H9 (cell line): ENCODE measurements around the gene MINDY2. TPM values are rescaled to one million over a fixed set of nuclear protein-coding genes. Genes with fewer than 3 reads are reported as not detected.

Experiments
- DNase-seq: peaks from one replicate; pipeline ENCODE4 v3.0.0-alpha.2; 2017
- H2AFZ ChIP-seq: one replicate; pipeline ENCODE4 v1.6.1; 2013; ENCODE audit warnings: mild to moderate bottlenecking, low read length, control low read depth, moderate library complexity
- H2AK5ac ChIP-seq: 2 replicates; pipeline ENCODE4 v1.6.1; 2013; ENCODE audit warnings: low read length, control low read depth, mixed read lengths; ENCODE audit not compliant: insufficient read length
- H2BK120ac ChIP-seq: one replicate; pipeline ENCODE4 v1.6.1; 2013; ENCODE audit warnings: low read depth, mild to moderate bottlenecking, low read length, control low read depth, inconsistent platforms; ENCODE audit not compliant: poor library complexity, severe bottlenecking
- H2BK12ac ChIP-seq: 2 replicates; pipeline ENCODE4 v1.6.1; 2013; ENCODE audit warnings: low read length, control low read depth, mixed read lengths, low read depth; ENCODE audit not compliant: insufficient read length
- H2BK15ac ChIP-seq: 2 replicates; pipeline ENCODE4 v1.6.1; 2013; ENCODE audit warnings: low read depth, low read length, control low read depth
- H2BK20ac ChIP-seq: one replicate; pipeline ENCODE4 v1.6.1; 2013; ENCODE audit warnings: low read depth, mild to moderate bottlenecking, low read length, control low read depth, inconsistent platforms; ENCODE audit not compliant: poor library complexity, severe bottlenecking
- H2BK5ac ChIP-seq: 2 replicates; pipeline ENCODE4 v1.6.1; 2013; ENCODE audit warnings: low read length, control low read depth, mixed read lengths; ENCODE audit not compliant: insufficient read length
- H3K14ac ChIP-seq: 2 replicates; pipeline ENCODE4 v1.6.1; 2013; ENCODE audit warnings: low read length, control low read depth; ENCODE audit not compliant: insufficient read depth
- H3K18ac ChIP-seq: 2 replicates; pipeline ENCODE4 v1.6.1; 2013; ENCODE audit warnings: low read depth, mild to moderate bottlenecking, mixed read lengths, low read length, control low read depth; ENCODE audit not compliant: insufficient read length
- H3K23ac ChIP-seq: 2 replicates; pipeline ENCODE4 v1.6.1; 2013; ENCODE audit warnings: low read length, control low read depth, mixed read lengths, low read depth; ENCODE audit not compliant: insufficient read length
- H3K23me2 ChIP-seq: 2 replicates; pipeline ENCODE4 v1.6.1; 2013; ENCODE audit warnings: low read depth, mild to moderate bottlenecking, mixed read lengths, low read length, control low read depth; ENCODE audit not compliant: insufficient read length, poor library complexity, severe bottlenecking
- H3K27ac ChIP-seq: 2 replicates; pipeline ENCODE4 v1.5.1; 2013; ENCODE audit warnings: low read length, control low read depth, mixed read lengths, low read depth; ENCODE audit not compliant: insufficient read length
- H3K27me3 ChIP-seq: 2 replicates; pipeline ENCODE4 v1.6.1; 2013; ENCODE audit warnings: low read length, control low read depth, inconsistent platforms; ENCODE audit not compliant: insufficient read depth
- H3K4ac ChIP-seq: 2 replicates; pipeline ENCODE4 v1.6.1; 2013; ENCODE audit warnings: low read depth, mild to moderate bottlenecking, control low read depth, inconsistent platforms, low read length, moderate library complexity
- H3K4me1 ChIP-seq: 2 replicates; pipeline ENCODE4 v1.6.1; 2013; ENCODE audit warnings: low read length, control low read depth, inconsistent platforms; ENCODE audit not compliant: insufficient read depth
- H3K4me2 ChIP-seq: 2 replicates; pipeline ENCODE4 v1.6.1; 2013; ENCODE audit warnings: low read length, control low read depth, mixed read lengths; ENCODE audit not compliant: insufficient read length, insufficient read depth
- H3K56ac ChIP-seq: 2 replicates; pipeline ENCODE4 v1.6.1; 2013; ENCODE audit warnings: low read depth, mild to moderate bottlenecking, mixed read lengths, low read length, control low read depth; ENCODE audit not compliant: insufficient read length
- H3K79me1 ChIP-seq: 2 replicates; pipeline ENCODE4 v1.6.1; 2013; ENCODE audit warnings: low read depth, mild to moderate bottlenecking, moderate library complexity, low read length, control low read depth, inconsistent platforms; ENCODE audit not compliant: insufficient read depth, poor library complexity, severe bottlenecking
- H3K79me2 ChIP-seq: 2 replicates; pipeline ENCODE4 v1.6.1; 2013; ENCODE audit warnings: low read length, control low read depth, inconsistent platforms; ENCODE audit not compliant: insufficient read depth
- H3K9ac ChIP-seq: 2 replicates; pipeline ENCODE4 v1.6.1; 2013; ENCODE audit warnings: low read length, control low read depth, mixed read lengths; ENCODE audit not compliant: insufficient read length; ENCODE audit errors: extremely low read depth
- H3K9me3 ChIP-seq: one replicate; pipeline ENCODE4 v1.6.1; 2013; ENCODE audit warnings: low read depth, low read length, inconsistent platforms; ENCODE audit not compliant: control insufficient read depth
- H3T11ph ChIP-seq: one replicate; pipeline ENCODE4 v1.6.1; 2013; ENCODE audit warnings: mild to moderate bottlenecking, low read length, control low read depth, inconsistent platforms
- H4K20me1 ChIP-seq: one replicate; pipeline ENCODE4 v1.6.1; 2013; ENCODE audit not compliant: control insufficient read depth, insufficient read length, insufficient read depth
- H4K5ac ChIP-seq: 2 replicates; pipeline ENCODE4 v1.6.1; 2013; ENCODE audit warnings: low read depth, mild to moderate bottlenecking, mixed read lengths, low read length, control low read depth; ENCODE audit not compliant: insufficient read length
- H4K8ac ChIP-seq: replicated peaks from 2 replicates; pipeline ENCODE4 v1.6.1; 2013; ENCODE audit warnings: low read length, control low read depth, mixed read lengths, low read depth; ENCODE audit not compliant: insufficient read length
- H4K91ac ChIP-seq: 2 replicates; pipeline ENCODE4 v1.6.1; 2013; ENCODE audit warnings: low read depth, mild to moderate bottlenecking, moderate library complexity, mixed read lengths, low read length, control low read depth; ENCODE audit not compliant: insufficient read length
- H3K27ac Mint-ChIP-seq, 3 experiments: 2 replicates in 2 of 3; 3 replicates in 1 of 3; pipeline ENCODE4 v1.8.0; 2020 to 2021; ENCODE audit warnings: mixed read lengths in 3 of 3, mild to moderate bottlenecking in 1 of 3, moderate library complexity in 1 of 3
- H3K27me3 Mint-ChIP-seq: 2 replicates; pipeline ENCODE4 v1.8.0; 2021; ENCODE audit warnings: low read depth, mild to moderate bottlenecking, moderate library complexity, mixed read lengths
- H3K36me3 Mint-ChIP-seq, 3 experiments: 2 replicates in 2 of 3; 3 replicates in 1 of 3; pipeline ENCODE4 v1.8.0; 2020 to 2021; ENCODE audit warnings: low read depth in 3 of 3, mixed read lengths in 3 of 3; ENCODE audit not compliant: insufficient read depth in 1 of 3
- H3K4me1 Mint-ChIP-seq, 2 experiments: 2 replicates each; pipeline ENCODE4 v1.8.0; 2020; ENCODE audit warnings: mixed read lengths in 2 of 2
- H3K4me3 Mint-ChIP-seq, 2 experiments: 2 replicates in 1 of 2; 3 replicates in 1 of 2; pipeline ENCODE4 v1.8.0; 2020 to 2021; ENCODE audit warnings: mild to moderate bottlenecking in 2 of 2, mixed read lengths in 2 of 2, moderate library complexity in 1 of 2
- H3K9me3 Mint-ChIP-seq, 2 experiments: 2 replicates in 1 of 2; 3 replicates in 1 of 2; pipeline ENCODE4 v1.8.0; 2020; ENCODE audit warnings: mild to moderate bottlenecking in 2 of 2, mixed read lengths in 2 of 2, moderate library complexity in 1 of 2
- WGBS: extraction: QIAGEN DNeasy Blood & Tissue Kit; methylation state at CpG from one replicate; pipeline ENCODE4 v1.1.7; 2013; ENCODE audit warnings: missing lambda C conversion rate, low lambda C conversion rate, mixed read lengths; ENCODE audit not compliant: insufficient read length; ENCODE audit errors: extremely low coverage; 5-methylcytosine and 5-hydroxymethylcytosine counted together
- total RNA-seq: library from RNA; stranded (reverse); gene quantifications from 2 replicates; pipeline ENCODE4 v1.2.1, GENCODE V29; 2021
- TF ChIP-seq, protein P1 (sequence below): fragments of 200-600 bp; sonication (generic); conservative IDR thresholded peaks from 3 replicates; pipeline ENCODE4 v1.8.0; 2021; ENCODE audit warnings: antibody characterized with exemption, mild to moderate bottlenecking

Gene MINDY2
- total RNA-seq, 1 experiment from 2014 or later: 32.3 TPM

DNA sequence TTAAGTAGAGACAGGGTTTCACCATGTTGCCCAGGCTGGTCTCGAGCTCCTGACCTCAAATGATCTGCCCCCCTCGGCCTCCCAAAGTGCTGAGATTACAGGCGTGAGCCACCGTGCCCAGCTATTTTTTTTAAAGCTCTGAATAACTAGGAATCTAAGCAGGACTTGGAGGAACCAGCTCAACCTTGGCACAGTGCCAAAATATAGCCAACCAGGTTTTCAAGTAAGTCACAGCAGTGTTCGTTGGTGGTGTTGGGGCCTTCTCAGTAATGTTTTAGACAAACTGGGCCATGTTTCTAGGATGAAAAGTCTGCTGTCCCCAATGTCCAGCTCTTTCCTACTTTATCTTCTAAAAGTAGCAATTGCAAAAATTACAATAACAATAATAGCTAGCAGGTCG lies 15.1 kb upstream of the MINDY2 start:
- H4K20me1 ChIP-seq: no peaks in the 10 kb centered on the region
- H2BK20ac ChIP-seq: no peak overlapping the region
- H3T11ph ChIP-seq: no peak overlapping the region
- H3K79me1 ChIP-seq: no peaks in the 10 kb centered on the region
- H3K79me2 ChIP-seq: no peaks in the 10 kb centered on the region
- H2BK120ac ChIP-seq: no peak overlapping the region
- no peaks in the 10 kb centered on the region for H3K27me3 ChIP-seq
- no peak overlapping the region for H3K27ac ChIP-seq
- H3K9me3 Mint-ChIP-seq: no peaks in the 10 kb centered on the region
- H4K8ac ChIP-seq: no peak overlapping the region
- H3K27ac Mint-ChIP-seq: no peak overlapping the region
- no peak overlapping the region for H3K14ac ChIP-seq
- no peaks in the 10 kb centered on the region for H3K36me3 Mint-ChIP-seq
- DNase-seq: no peak
- no peaks in the 10 kb centered on the region for H3K4me1 ChIP-seq
- no peak overlapping the region for H4K91ac ChIP-seq
- no peak overlapping the region for H3K4me3 Mint-ChIP-seq
- no peak overlapping the region for H3K18ac ChIP-seq
- no peaks in the 10 kb centered on the region for H3K23me2 ChIP-seq
- H2BK15ac ChIP-seq: no peak overlapping the region
- H2AFZ ChIP-seq: no peak overlapping the region
- 0 out of 4 replicates have a peak, but pooled peaks cover 0 to 6% of the 10 kb centered on the region in 2 experiments for H3K4me1 Mint-ChIP-seq
- no peak overlapping the region for H4K5ac ChIP-seq
- H2BK5ac ChIP-seq: no peak overlapping the region
- H3K27me3 Mint-ChIP-seq: no peaks in the 10 kb centered on the region
- TF ChIP-seq, protein P1, sequence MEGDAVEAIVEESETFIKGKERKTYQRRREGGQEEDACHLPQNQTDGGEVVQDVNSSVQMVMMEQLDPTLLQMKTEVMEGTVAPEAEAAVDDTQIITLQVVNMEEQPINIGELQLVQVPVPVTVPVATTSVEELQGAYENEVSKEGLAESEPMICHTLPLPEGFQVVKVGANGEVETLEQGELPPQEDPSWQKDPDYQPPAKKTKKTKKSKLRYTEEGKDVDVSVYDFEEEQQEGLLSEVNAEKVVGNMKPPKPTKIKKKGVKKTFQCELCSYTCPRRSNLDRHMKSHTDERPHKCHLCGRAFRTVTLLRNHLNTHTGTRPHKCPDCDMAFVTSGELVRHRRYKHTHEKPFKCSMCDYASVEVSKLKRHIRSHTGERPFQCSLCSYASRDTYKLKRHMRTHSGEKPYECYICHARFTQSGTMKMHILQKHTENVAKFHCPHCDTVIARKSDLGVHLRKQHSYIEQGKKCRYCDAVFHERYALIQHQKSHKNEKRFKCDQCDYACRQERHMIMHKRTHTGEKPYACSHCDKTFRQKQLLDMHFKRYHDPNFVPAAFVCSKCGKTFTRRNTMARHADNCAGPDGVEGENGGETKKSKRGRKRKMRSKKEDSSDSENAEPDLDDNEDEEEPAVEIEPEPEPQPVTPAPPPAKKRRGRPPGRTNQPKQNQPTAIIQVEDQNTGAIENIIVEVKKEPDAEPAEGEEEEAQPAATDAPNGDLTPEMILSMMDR: no peak
- no peaks in the 10 kb centered on the region for H3K9me3 ChIP-seq
- H2BK12ac ChIP-seq: no peak overlapping the region
- no peak overlapping the region for H3K9ac ChIP-seq
- no peak overlapping the region for H3K56ac ChIP-seq
- H3K23ac ChIP-seq: no peak overlapping the region
- no peak overlapping the region for H3K4me2 ChIP-seq
- H3K4ac ChIP-seq: no peak overlapping the region
- H2AK5ac ChIP-seq: no peak overlapping the region
- WGBS: no CpG with 5 or more reads among the region's 6 CpGs
